IPS-20b (cell line): ENCODE measurements around the gene GATAD2A.

Experiments used
- H3K27ac ChIP-seq: one replicate; pipeline ENCODE4 v1.5.1; 2013; ENCODE audit warnings: low read length
- H3K27me3 ChIP-seq: 2 replicates; pipeline ENCODE4 v1.6.1; 2013; ENCODE audit warnings: mild to moderate bottlenecking, low read length, inconsistent platforms; ENCODE audit not compliant: insufficient read depth
- H3K36me3 ChIP-seq: 2 replicates; pipeline ENCODE4 v1.6.1; 2013; ENCODE audit warnings: low read depth, mild to moderate bottlenecking, inconsistent platforms, low read length, moderate library complexity; ENCODE audit not compliant: insufficient read depth
- H3K4me1 ChIP-seq: 2 replicates; pipeline ENCODE4 v1.6.1; 2013; ENCODE audit warnings: mild to moderate bottlenecking, control low read depth, inconsistent platforms, low read length, moderate library complexity; ENCODE audit not compliant: insufficient read depth
- H3K4me3 ChIP-seq: 2 replicates; pipeline ENCODE4 v1.5.1; 2013; ENCODE audit warnings: mild to moderate bottlenecking, low read length, inconsistent platforms
- H3K9ac ChIP-seq: 2 replicates; pipeline ENCODE4 v1.6.1; 2013; ENCODE audit warnings: low read depth, mild to moderate bottlenecking, inconsistent platforms, low read length, moderate library complexity
- H3K9me3 ChIP-seq: 2 replicates; pipeline ENCODE4 v1.6.1; 2013; ENCODE audit warnings: mild to moderate bottlenecking, low read depth, low read length, inconsistent platforms; ENCODE audit not compliant: insufficient read depth

The GATAD2A gene

DNA sequence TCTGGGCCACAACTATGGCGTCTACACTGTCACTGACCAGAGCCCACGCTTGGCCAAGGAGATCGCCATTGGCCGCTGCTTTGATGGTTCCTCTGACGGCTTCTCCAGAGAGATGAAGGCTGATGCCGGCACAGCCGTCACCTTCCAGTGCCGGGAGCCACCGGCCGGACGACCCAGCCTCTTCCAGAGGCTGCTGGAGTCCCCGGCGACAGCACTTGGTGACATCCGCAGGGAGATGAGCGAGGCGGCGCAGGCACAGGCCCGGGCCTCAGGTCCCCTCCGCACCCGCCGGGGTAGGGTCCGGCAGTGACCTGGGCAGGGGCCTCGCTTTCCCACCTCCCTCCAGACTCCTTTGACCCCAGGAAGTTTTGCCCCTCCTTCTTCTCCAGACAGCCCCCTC, 140.2 kb downstream of the GATAD2A start:
- H3K4me1 ChIP-seq = no peaks in the 10 kb centered on the region
- no peaks in the 10 kb centered on the region for H3K36me3 ChIP-seq
- H3K27me3 ChIP-seq = peaks cover 5% of the 10 kb centered on the region; the same call in 1 of the 2 replicates
- no peak overlapping the region for H3K9ac ChIP-seq
- H3K9me3 ChIP-seq = no peaks in the 10 kb centered on the region
- H3K27ac ChIP-seq = no peak overlapping the region
- H3K4me3 ChIP-seq = no peak overlapping the region

DNA sequence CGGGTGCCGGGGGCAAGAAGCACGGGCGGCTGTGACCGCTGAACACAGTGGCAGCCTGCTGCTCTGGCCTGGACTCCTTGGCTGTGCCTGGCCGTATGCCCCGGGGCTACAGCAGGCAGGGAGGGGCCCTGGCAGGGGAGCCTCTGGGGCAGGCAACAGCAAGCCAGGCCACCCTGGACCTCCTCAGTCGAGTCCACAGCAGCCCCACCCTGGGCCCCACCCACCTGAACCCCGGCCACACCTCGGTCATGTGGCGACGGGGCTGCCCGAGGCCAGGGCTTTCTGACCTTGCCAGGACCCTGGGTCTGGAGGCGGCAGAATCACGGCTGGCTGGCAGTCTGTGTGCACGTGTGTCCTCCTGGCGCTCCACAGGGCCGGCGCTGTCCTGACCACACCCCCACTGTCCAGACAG, 141.3 kb downstream of the GATAD2A start:
- Histone ChIP-seq H3K4me3 (no peak overlapping the region), H3K27ac (no peak overlapping the region), H3K9ac (no peak overlapping the region), H3K4me1 (no peaks in the 10 kb centered on the region), H3K36me3 (no peaks in the 10 kb centered on the region), H3K9me3 (no peaks in the 10 kb centered on the region), H3K27me3 (no peaks in the 10 kb centered on the region)

- Histone ChIP-seq H3K27ac (no peak overlapping the region), H3K4me3 (no peak overlapping the region), H3K9ac (no peak overlapping the region), H3K36me3 (no peaks in the 10 kb centered on the region), H3K9me3 (no peaks in the 10 kb centered on the region), H3K4me1 (no peaks in the 10 kb centered on the region), H3K27me3 (no peaks in the 10 kb centered on the region)
Measured at GRCh38 chr19:19547674-19548336, 142.3 kb downstream of the GATAD2A start.

- Histone ChIP-seq H3K27me3 (no peaks in the 10 kb centered on the region), H3K27ac (no peak overlapping the region), H3K9me3 (no peaks in the 10 kb centered on the region), H3K4me3 (no peak overlapping the region), H3K9ac (no peak overlapping the region), H3K36me3 (no peaks in the 10 kb centered on the region), H3K4me1 (no peaks in the 10 kb centered on the region)
Measured at GRCh38 chr19:19548915-19549759, 143.7 kb downstream of the GATAD2A start.

DNA sequence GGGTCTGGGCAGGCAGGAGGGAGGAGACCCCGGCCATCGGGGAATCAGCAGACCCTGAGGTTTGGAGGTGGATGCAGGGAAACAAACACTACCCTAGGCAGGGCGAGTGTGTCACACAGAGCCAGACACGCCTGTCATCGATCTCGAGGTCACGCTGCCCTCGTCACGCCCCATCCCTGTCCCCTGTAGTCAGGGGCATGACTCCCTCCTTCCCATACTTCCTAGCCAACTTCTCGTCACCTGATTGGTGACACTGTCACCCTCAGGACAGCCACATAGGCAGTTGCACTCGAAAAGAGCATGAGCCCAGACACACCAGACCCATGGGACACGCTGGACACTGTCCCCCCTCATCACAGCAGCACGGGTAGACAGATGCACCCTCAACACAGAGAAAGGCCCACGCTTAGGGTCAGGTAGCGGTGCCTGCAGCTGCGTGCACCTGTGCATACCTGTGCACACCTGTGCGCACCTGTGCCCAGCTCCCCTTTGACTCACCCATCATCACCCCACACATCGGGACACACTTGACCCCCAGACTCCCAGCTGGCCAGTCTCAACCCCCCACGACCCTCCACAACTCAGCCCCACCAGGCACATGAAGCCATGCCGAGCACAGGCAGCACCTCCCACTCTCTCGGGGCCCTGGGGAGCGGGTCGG, 144.5 kb downstream of the GATAD2A start:
- Histone ChIP-seq H3K36me3 (no peaks in the 10 kb centered on the region), H3K27ac (no peak overlapping the region), H3K4me3 (no peak overlapping the region), H3K9me3 (no peaks in the 10 kb centered on the region), H3K4me1 (no peaks in the 10 kb centered on the region), H3K9ac (no peak overlapping the region), H3K27me3 (no peaks in the 10 kb centered on the region)

- H3K4me1 ChIP-seq = no peaks in the 10 kb centered on the region
- no peak overlapping the region for H3K9ac ChIP-seq
- H3K36me3 ChIP-seq = no peaks in the 10 kb centered on the region
- no peak overlapping the region for H3K27ac ChIP-seq
- H3K4me3 ChIP-seq = no peak overlapping the region
- H3K27me3 ChIP-seq = no peaks in the 10 kb centered on the region
- no peaks in the 10 kb centered on the region for H3K9me3 ChIP-seq
Measured at GRCh38 chr19:19550485-19550929, 145.0 kb downstream of the GATAD2A start.

GRCh38 chr19:19550972-19551852, 145.7 kb downstream of the GATAD2A start:
- no peaks in the 10 kb centered on the region for H3K36me3 ChIP-seq
- H3K9ac ChIP-seq = no peak overlapping the region
- no peaks in the 10 kb centered on the region for H3K27me3 ChIP-seq
- H3K9me3 ChIP-seq = no peaks in the 10 kb centered on the region
- H3K4me3 ChIP-seq = no peak overlapping the region
- no peaks in the 10 kb centered on the region for H3K4me1 ChIP-seq
- H3K27ac ChIP-seq = no peak overlapping the region

GRCh38 chr19:19551853-19552192, 146.3 kb downstream of the GATAD2A start:
- no peaks in the 10 kb centered on the region for H3K4me1 ChIP-seq
- H3K9me3 ChIP-seq = no peaks in the 10 kb centered on the region
- H3K27me3 ChIP-seq = no peaks in the 10 kb centered on the region
- no peak overlapping the region for H3K9ac ChIP-seq
- H3K4me3 ChIP-seq = no peak overlapping the region
- no peak overlapping the region for H3K27ac ChIP-seq
- H3K36me3 ChIP-seq = no peaks in the 10 kb centered on the region

- Histone ChIP-seq H3K4me1 (no peaks in the 10 kb centered on the region), H3K4me3 (no peak overlapping the region), H3K9me3 (no peaks in the 10 kb centered on the region), H3K27me3 (no peaks in the 10 kb centered on the region), H3K36me3 (no peaks in the 10 kb centered on the region), H3K9ac (no peak overlapping the region), H3K27ac (no peak overlapping the region)
Measured at GRCh38 chr19:19552798-19553197, 147.3 kb downstream of the GATAD2A start.

DNA sequence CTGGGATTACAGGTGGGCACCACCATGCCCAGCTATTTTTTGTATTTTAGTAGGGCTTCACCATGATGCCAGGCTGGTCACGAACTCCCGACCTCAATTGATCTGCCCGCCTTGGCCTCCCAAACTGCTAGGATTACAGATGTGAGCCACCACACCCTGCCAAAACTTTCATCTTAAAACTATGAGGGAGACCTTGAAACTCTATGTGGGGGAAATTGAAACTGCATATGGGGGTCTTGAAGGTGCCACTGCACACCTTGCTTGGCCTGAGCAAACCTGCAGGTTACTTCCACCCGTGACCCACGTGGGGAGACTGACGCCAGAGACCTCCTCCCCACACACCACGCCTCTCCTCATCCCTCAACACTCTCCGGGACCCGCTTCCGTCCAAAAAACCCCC, 148.2 kb downstream of the GATAD2A start:
- Histone ChIP-seq H3K36me3 (no peaks in the 10 kb centered on the region), H3K4me1 (no peaks in the 10 kb centered on the region), H3K9me3 (no peaks in the 10 kb centered on the region), H3K9ac (no peak overlapping the region), H3K27me3 (no peaks in the 10 kb centered on the region), H3K4me3 (no peak overlapping the region), H3K27ac (no peak overlapping the region)
